CD4-positive, alpha-beta T cell treated with Interleukin-15 for 1 hour (primary cell): ENCODE data around the gene FBXL14.

Experiments
- DNase-seq: peaks from one replicate; pipeline ENCODE4 v3.0.0-alpha.2; 2020

Gene FBXL14

DNA sequence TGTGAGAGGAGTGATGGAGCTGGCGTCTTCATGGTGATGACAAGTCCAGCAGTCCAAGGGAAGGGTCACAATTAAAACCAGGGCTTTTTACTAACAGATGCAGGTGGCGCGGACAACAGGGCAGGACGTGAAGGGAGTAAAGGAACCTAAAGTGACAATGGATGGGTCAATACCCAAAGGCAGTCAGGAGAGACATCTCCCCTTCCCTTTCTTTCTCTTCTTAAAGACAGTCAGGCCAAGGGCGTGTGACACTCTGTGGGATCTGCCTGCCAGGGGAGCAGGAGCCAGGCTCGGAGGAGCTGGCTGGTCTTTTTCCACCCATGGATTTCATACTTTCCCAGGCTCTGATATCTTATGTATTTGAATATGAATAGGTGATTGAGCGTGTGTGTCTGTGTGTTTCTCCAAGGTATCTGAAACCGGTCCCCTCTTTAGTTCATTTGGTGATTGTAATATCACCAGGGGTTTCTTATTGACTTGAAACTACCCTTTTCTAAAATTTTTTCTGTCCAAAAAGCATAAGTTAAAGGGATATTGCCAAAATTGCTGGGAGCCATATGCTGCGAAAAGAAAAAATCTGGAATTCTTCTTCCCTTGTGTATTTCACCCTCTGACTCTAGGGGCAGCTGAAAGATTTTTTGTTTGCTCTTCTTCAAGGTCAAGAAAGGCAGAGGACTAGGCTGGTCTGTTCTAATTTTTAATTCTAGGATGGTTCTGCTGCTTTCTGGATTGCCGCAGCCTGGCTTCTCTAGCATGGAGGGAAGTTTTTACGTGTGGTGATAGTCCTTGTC is 61.8 kb downstream of the FBXL14 start:
- DNase-seq: no peak

- no peak for DNase-seq
These were observed 62.6 kb downstream of the FBXL14 start for GRCh38 chr12:1531654-1532374.

DNA sequence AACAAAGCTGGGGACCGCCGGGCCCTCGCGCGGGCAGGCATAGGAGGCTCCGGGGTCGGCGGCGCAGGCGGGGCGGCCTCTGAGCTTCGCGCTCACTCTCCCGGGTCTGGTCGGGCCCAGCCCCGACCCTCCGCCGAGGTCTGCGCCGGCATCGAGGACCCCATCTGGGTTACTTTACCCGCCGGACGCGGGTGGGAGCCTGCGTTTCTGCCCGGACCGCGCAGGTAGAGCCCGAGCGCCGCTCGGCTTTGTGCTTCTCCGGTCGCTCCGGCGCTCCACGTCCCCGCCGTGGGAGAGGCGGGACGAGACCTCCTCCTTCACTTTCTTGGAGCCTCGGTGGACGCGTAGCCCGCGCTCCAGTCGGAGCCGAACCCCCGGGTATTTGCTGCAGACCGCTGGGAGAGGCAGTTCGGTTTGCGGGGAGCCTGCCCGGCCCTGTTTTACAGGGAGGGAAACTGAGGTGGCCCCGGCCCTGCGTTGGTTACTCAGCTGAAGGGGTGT is 63.2 kb downstream of the FBXL14 start:
- DNase-seq: no peak

GRCh38 chr12:1530592-1531152 is 63.7 kb downstream of the FBXL14 start:
- DNase-seq: no peak

DNA sequence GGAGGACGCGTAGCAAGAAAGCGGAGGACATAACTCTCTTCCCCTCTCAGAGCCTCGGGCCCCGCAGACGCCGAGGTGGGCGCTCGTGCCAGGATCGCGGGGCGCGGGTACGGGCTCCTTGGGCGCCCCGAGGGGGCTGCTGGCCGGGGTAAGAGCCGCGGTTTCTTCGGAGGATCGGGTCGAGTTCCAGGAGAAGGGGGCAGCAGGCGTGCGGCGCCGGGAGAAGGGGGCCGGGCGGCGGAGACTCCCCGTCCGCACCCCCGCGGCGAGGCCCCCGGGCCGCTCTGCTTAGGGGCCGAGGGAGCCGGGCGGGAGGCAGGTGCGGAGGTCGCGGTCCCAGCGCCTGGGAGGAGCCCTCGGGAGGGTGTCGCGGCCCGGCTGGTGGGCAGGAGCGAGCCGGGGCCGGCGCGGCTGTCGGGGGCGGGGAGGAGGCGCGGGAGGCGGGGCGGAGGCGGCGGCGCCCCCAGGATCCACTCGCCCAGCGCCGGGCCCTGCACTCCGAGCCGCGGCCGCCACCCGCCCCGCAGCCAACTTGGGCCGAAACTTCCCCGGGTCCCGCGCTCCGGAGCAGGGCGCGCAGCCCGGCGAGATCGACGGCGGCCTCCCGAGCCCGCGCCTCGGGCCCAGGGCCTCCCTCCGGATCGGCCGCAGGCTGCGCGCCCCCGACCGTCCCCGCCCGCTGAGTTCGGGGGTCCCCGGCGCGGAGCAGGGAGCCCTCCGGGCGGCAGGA is 64.4 kb downstream of the FBXL14 start:
- no peak for DNase-seq

DNA sequence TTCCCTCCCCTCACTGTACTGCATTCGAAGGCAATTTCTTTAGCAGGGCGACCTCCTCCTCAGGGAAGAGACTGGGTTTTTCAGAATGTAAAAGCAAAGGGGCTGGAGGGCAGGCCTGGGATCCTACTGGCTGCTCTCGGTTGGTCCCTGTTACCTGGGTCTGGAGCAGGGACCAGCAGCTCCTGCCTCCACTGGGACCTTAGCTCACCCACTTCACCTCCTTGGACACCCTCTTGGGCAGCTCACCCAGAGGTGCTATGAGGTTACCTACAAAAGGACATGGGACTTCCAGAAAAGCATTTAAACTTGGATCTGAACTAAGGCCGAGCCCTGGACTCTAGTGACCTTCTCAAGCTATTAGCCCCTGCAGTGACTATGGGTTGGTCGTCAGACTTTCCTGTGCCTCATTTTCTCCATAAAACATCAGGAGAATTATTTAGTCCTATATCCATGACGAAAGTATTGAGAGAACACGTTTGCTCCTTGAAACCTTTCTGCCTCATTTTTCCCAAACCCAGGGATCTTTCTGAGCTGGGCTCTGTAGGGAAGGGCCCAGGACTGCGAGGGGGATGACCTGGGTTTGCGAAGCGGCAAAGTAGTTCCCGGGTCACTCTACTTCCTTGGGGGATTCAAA is 65.0 kb downstream of the FBXL14 start:
- no peak for DNase-seq

DNA sequence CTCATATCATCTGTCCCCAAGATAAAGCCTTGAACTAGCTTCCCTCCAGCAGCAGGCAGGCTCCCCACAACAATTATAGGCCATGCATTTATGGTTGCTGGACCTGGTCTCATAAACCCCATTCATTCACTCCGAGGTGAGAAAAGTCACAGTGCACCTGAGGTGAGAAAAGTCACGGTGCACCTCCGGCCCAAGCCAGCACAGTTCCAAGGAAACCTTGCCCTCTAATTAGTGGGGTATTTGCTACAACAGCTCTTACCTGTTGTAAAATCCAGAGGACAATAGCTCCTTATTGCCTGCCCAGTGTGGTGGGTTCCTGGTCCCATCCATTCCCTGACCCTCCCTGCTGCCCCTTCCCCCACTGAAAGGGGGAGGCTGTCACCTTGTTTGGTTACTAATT is 65.6 kb downstream of the FBXL14 start:
- DNase-seq: no peak

DNA sequence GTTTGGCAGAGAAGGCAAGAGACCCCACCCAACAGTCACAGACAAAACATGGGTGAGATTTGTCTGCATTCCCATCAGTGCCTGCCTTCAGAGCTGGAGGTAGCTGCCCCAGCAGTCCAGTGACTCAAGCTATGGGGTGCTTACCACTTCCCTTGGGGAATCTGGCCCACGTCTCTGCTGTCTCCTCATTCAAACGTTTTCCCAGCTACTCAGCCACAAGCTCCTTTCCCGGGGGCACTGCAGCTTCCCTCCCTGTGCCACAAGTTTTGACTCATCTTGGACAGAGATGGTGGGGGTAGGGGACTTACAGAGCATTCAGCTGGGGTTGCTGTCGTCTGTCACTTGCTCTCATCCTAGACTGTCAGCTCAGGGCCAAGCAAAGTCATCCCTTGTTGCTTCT is 66.6 kb downstream of the FBXL14 start:
- no peak for DNase-seq

GRCh38 chr12:1525858-1526257 is 68.5 kb downstream of the FBXL14 start:
- DNase-seq: no peak

GRCh38 chr12:1523558-1524050 is 70.8 kb downstream of the FBXL14 start:
- no peak for DNase-seq

- DNase-seq: no peak
These were observed 71.3 kb downstream of the FBXL14 start for GRCh38 chr12:1523046-1523445.

- DNase-seq: no peak
These were observed 74.7 kb downstream of the FBXL14 start for GRCh38 chr12:1519642-1520041.

DNA sequence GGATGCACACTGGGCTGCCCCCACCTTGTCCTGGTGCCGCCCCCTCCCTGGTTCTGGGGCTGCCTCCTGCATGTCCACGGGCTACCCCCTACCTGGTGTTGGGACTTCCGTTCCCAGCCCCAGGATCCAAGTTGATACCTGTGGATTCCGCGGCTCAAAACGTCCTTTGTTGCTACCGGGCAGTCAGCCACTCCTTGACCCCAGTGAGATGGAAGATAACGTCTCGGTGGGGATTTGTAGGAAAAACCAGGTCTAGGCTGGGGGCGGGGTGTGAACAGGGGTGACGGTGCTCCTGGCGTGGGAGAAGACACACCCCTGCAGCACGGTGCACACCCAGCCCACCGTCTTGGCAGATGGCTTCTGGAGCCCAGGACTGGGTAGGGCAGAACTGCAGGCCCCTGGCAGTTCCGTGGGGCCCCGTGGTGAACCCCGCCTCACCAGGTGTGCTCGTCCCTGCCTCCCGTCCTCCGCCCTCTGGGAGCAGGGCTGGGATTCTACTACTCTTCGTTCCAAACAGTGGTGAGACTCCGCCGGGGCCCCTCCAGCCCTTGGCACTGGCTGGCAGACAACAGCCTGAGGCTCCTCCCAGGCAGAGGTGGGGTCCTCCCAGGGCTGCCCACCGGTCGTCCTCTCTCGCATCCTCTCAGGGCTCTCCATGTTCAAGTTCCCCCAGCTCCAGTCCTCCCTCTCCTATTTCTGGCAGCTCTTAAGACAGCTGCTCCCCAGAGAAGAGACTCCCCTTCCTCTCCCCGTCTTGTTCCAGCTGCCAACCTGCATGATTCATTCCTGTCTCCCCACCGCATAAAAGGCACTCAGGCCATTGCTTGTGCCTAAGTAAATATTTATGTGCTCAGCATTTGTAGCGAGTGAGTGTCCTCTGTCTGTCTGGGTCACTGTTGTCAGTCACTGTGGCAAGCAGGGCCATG is 75.5 kb downstream of the FBXL14 start:
- DNase-seq: no peak

DNA sequence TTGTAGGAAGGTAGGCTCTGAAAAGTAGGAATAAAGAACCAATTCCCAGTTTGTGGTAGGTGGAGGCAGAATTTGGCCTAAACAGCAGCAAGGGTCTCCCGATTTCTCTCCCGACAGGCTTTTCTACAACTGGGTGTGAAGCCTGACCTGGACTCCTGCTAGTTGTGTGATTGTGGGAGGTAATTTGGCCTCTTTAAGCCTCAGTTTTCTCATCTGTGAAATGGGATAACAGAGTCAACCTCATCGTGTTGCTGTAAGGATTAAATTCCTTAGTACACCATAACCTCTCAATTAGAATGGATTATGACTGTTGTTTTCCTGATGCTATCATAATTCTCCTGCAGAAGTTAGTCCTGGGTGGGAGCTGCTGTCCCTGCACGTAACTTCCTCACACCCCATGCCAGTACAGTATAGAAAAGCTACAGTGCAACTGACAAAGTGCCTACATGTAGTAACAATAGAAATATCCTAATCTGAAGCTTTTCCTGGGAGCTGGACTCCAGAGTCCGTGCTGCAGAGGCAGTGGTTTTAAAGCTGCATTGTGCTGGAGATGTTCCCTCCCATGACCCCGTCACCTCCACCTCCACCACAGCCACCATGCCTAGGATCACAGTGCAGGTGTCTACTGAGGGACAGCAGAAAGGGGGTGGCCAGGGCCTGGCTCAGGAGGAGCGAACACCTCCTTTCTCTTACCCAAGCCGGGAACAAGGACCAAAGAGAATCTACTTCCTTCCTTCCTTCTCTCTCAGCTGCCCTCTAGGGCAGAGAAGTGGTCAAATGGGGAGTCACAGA is 76.5 kb downstream of the FBXL14 start:
- no peak for DNase-seq

- DNase-seq: no peak
These were observed 77.4 kb downstream of the FBXL14 start for GRCh38 chr12:1517007-1517406.
